ENCODE data around the gene TPCN2. TPM values are rescaled to one million over a fixed set of nuclear protein-coding genes. Genes with fewer than 3 reads are reported as not detected.

The TPCN2 gene
- total and polyA plus RNA-seq, 12 donors = 3.1 to 21.6 (median 10.4) TPM

DNA sequence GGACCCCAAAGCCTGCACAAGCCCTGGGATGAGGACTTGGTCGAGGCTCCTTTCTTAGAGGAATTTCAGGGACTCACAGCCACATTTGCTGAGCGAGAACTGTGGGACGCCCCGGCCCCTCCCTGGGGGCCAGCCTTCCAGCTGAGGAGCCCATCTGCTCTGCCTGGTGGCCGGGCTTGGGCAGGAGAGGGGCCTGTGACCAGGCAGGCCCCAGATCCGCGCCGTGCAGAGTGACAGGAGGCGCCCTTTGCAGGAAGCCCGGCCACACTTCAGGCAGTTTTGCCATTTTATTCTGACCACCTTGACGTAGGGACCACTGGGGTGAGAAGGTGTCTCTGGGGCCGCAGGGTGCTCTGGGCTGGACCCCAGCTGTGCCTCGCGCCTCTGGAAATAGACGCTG lies 35.6 kb downstream of the TPCN2 start:
- peaks cover 0 to 10% of the 10 kb centered on the region in 2 donors for H3K36me3 ChIP-seq (replicated peaks in 1 of 2)
- H3K27ac ChIP-seq = no peak overlapping the region
- no peaks in the 10 kb centered on the region for H3K27me3 ChIP-seq
- intact Hi-C loops (cut with DNase I) = loop anchor here in 1 of 2 donors (10.0 kb wide), 1 partner anchor 150 kb away; no protein-coding TSS in a partner anchor
- 79 to 90% (median 87%) methylated on average over 7 to 15 of the region's 15 CpGs for WGBS, 4 donors
- TF ChIP-seq, protein P1, sequence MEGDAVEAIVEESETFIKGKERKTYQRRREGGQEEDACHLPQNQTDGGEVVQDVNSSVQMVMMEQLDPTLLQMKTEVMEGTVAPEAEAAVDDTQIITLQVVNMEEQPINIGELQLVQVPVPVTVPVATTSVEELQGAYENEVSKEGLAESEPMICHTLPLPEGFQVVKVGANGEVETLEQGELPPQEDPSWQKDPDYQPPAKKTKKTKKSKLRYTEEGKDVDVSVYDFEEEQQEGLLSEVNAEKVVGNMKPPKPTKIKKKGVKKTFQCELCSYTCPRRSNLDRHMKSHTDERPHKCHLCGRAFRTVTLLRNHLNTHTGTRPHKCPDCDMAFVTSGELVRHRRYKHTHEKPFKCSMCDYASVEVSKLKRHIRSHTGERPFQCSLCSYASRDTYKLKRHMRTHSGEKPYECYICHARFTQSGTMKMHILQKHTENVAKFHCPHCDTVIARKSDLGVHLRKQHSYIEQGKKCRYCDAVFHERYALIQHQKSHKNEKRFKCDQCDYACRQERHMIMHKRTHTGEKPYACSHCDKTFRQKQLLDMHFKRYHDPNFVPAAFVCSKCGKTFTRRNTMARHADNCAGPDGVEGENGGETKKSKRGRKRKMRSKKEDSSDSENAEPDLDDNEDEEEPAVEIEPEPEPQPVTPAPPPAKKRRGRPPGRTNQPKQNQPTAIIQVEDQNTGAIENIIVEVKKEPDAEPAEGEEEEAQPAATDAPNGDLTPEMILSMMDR (IDR thresholded peaks at IDR 0.05) = no peak
- no peak for TF ChIP-seq POLR2A (IDR thresholded peaks at IDR 0.05)
- no peak for DNase-seq
- no peaks in the 10 kb centered on the region for H3K9me3 ChIP-seq (replicated peaks in 1 of 3)
- H3K4me3 ChIP-seq = no peak overlapping the region
- peaks cover 4 to 9% of the 10 kb centered on the region in 2 donors for H3K4me1 ChIP-seq (replicated peaks in 1 of 2)

DNA sequence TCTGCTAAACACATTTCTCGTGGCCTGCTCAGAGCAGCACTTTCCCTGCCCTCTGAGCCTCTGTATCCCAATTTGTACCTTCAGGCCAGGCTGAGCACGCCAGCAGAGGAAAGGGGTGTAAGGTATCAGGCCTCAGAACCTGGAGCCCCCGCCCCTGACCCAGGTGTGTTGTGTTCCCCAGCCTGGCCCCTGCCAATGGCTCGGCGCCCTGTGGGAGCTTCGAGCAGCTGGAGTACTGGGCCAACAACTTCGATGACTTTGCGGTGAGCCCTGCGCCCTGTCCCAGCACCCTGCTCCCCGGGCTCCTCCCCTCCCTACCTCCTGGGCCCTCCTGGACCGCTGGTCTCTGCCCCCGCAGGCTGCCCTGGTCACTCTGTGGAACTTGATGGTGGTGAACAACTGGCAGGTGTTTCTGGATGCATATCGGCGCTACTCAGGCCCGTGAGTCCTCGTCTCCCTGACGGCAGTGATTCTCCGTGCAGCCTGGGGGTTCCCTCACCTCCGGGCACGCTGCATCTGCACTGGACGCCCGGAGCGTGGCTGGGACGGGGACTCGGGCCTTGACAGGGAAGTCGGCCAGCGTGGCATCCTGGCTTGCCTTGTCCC lies 36.9 kb downstream of the TPCN2 start:
- no peak for DNase-seq
- WGBS, 4 donors = 91 to 96% (median 92%) methylated on average over 12 to 27 of the region's 27 CpGs
- H3K4me1 ChIP-seq (replicated peaks in 1 of 2) = peaks cover 4 to 9% of the 10 kb centered on the region in 2 donors
- H3K9me3 ChIP-seq (replicated peaks in 1 of 3) = no peaks in the 10 kb centered on the region
- H3K27me3 ChIP-seq = no peaks in the 10 kb centered on the region
- no peak overlapping the region for H3K4me3 ChIP-seq
- TF ChIP-seq, protein P1 (IDR thresholded peaks at IDR 0.05) = no peak
- TF ChIP-seq POLR2A (IDR thresholded peaks at IDR 0.05) = no peak
- H3K36me3 ChIP-seq (replicated peaks in 1 of 2) = no peaks in the 10 kb centered on the region
- intact Hi-C loops (cut with DNase I) = loop anchor here in 1 of 2 donors (10.0 kb wide), 1 partner anchor 151 kb away; no protein-coding TSS in a partner anchor
- H3K27ac ChIP-seq = no peak overlapping the region

DNA sequence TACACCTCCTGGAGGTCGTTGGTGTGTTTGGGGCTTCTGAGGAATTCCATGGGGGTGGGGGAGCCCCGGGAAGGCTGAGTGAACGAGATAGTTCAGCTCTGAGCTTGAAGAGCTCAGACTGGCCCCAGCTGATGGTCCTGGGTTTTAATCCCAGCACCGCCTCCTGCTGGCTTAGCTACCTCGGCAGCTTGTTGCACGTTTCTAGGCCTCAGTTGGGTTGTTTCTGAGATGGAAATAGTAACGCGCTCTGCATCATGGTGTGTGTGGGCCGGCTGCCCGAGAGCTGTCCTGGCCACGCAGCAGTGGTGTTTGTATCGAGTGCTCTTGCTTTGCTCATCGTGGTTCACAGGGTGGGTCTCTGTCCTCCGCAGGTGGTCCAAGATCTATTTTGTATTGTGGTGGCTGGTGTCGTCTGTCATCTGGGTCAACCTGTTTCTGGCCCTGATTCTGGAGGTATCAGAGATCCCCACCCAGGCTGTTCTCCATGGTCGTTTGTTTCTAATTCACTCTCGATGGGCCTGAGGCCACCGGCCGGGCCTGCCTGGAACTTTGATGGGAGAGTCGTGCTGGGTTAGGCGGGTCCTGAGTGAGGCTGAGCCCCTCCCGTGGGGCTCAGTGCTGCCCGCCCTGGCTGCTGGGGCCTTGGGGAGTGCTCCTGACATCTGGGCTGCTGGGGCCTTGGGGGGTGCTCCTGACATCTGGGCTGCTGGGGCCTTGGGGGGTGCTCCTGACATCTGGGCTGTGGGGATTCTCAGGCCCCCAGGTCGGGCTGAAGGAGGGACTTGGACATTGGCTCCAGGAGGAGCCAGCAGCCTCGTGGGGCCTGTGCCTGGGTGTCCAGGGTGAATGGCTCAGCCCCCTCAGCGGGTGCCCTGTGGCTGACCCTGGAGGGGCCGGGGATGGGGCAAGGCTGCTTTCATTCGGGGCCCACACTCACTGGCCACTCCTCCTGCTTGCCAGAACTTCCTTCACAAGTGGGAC lies 37.7 kb downstream of the TPCN2 start:
- 80 to 91% (median 85%) methylated on average over 16 to 28 of the region's 28 CpGs for WGBS, 4 donors
- no peak for DNase-seq
- Histone ChIP-seq H3K36me3 (replicated peaks in 1 of 2) (no peaks in the 10 kb centered on the region), H3K4me3 (no peak overlapping the region), H3K27me3 (no peaks in the 10 kb centered on the region), H3K27ac (no peak overlapping the region), H3K9me3 (replicated peaks in 1 of 3) (no peaks in the 10 kb centered on the region), H3K4me1 (replicated peaks in 1 of 2) (peaks cover 4 to 9% of the 10 kb centered on the region in 2 donors)
- intact Hi-C loops (cut with DNase I) = loop anchor here in 1 of 2 donors (10.0 kb wide), 1 partner anchor 152 kb away; no protein-coding TSS in a partner anchor
- TF ChIP-seq, protein P1 (IDR thresholded peaks at IDR 0.05) = no peak
- TF ChIP-seq POLR2A (IDR thresholded peaks at IDR 0.05) = no peak

DNA sequence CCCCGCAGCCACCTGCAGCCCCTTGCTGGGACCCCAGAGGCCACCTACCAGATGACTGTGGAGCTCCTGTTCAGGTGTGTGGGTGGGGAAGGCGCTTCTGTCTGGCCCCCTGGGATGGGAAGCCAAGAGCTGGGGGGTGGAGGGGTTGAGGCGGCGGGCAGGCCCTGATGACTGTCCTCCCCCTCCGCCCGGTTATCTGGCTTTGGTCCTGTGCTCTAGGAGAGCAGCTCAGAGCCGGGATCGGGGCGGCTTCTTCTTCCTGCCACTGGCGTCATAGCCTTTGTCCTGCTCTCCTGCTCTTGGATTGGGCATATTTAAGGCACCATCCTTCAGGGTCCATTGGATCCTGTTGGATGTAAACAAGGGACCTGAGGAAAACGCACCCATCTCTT lies 38.4 kb downstream of the TPCN2 start:
- H3K27ac ChIP-seq = no peak overlapping the region
- no peaks in the 10 kb centered on the region for H3K36me3 ChIP-seq (replicated peaks in 1 of 2)
- no peaks in the 10 kb centered on the region for H3K27me3 ChIP-seq
- peaks cover 4 to 9% of the 10 kb centered on the region in 2 donors for H3K4me1 ChIP-seq (replicated peaks in 1 of 2)
- TF ChIP-seq POLR2A (IDR thresholded peaks at IDR 0.05) = no peak
- TF ChIP-seq, protein P1 (IDR thresholded peaks at IDR 0.05) = no peak
- no peaks in the 10 kb centered on the region for H3K9me3 ChIP-seq (replicated peaks in 1 of 3)
- 81 to 86% (median 85%) methylated on average over 3 to 11 of the region's 11 CpGs for WGBS, 4 donors
- H3K4me3 ChIP-seq = no peak overlapping the region
- DNase-seq = no peak
- intact Hi-C loops (cut with DNase I) = loop anchor here in 1 of 2 donors (10.0 kb wide), 1 partner anchor 152 kb away; no protein-coding TSS in a partner anchor
